Hematopoietic multipotent progenitor cell treated with erythropoietin and hydrocortisone succinate and interleukin-3 and kit ligand, for 17 days (in vitro differentiated cells): Measurements from ENCODE around the gene KCMF1.

Source experiments
- DNase-seq: peaks from one replicate; pipeline ENCODE4 v3.0.0-alpha.2; 2015; ENCODE audit warnings: low spot score

KCMF1 gene

GRCh38 chr2:85087541-85087940 lies 116.6 kb downstream of the KCMF1 start:
- no peak for DNase-seq

- no peak for DNase-seq
Observed at GRCh38 chr2:85088921-85089320, 118.0 kb downstream of the KCMF1 start.

GRCh38 chr2:85089585-85089984 lies 118.6 kb downstream of the KCMF1 start:
- DNase-seq: no peak

- no peak for DNase-seq
Observed at GRCh38 chr2:85091838-85092237, 120.9 kb downstream of the KCMF1 start.

GRCh38 chr2:85095094-85095493 lies 124.1 kb downstream of the KCMF1 start:
- DNase-seq: no peak

GRCh38 chr2:85096616-85097015 lies 125.7 kb downstream of the KCMF1 start:
- no peak for DNase-seq

- DNase-seq: no peak
Observed at GRCh38 chr2:85104228-85104627, 133.3 kb downstream of the KCMF1 start.

GRCh38 chr2:85106489-85107180 lies 135.7 kb downstream of the KCMF1 start:
- no peak for DNase-seq
